MM.1S (cell line): ENCODE data around the gene CD99L2.

Experiments used
- EZH2 ChIP-seq: fragments of 300-600 bp; sonication (generic); optimal IDR thresholded peaks from 2 replicates; pipeline ENCODE3; 2017; ENCODE audit warnings: low read depth, mild to moderate bottlenecking, antibody characterized with exemption, low read length, mixed read lengths
- EZH2phosphoT487 ChIP-seq: fragments of 300-600 bp; sonication (generic); IDR thresholded peaks from 2 replicates; pipeline ENCODE4 v1.6.1; 2018; ENCODE audit warnings: antibody characterized with exemption, low read length
- TF ChIP-seq, protein P1 (sequence below): fragments of 300-600 bp; sonication (generic); IDR thresholded peaks from 2 replicates; pipeline ENCODE4 v1.5.1; 2016; ENCODE audit warnings: antibody characterized with exemption, low read length, mixed read lengths

- TF ChIP-seq, protein P1, sequence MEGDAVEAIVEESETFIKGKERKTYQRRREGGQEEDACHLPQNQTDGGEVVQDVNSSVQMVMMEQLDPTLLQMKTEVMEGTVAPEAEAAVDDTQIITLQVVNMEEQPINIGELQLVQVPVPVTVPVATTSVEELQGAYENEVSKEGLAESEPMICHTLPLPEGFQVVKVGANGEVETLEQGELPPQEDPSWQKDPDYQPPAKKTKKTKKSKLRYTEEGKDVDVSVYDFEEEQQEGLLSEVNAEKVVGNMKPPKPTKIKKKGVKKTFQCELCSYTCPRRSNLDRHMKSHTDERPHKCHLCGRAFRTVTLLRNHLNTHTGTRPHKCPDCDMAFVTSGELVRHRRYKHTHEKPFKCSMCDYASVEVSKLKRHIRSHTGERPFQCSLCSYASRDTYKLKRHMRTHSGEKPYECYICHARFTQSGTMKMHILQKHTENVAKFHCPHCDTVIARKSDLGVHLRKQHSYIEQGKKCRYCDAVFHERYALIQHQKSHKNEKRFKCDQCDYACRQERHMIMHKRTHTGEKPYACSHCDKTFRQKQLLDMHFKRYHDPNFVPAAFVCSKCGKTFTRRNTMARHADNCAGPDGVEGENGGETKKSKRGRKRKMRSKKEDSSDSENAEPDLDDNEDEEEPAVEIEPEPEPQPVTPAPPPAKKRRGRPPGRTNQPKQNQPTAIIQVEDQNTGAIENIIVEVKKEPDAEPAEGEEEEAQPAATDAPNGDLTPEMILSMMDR: no peak
- TF ChIP-seq EZH2 (no peak), EZH2phosphoT487 (no peak)
These were observed 34.3 kb downstream of the CD99L2 start for GRCh38 chrX:150864127-150864526.
